GM19328 (cell line): ENCODE measurements around the gene HSPG2.
"Not testable (repeated sequence)": the region's sequence is repeated elsewhere in the genome, so short reads cannot be mapped to it uniquely, and the experiment has no call there.

ENCODE experiments used
- ATAC-seq: cut with Tn5 transposase; IDR thresholded peaks from one replicate; pipeline ENCODE4 v1.9.1; 2021; ENCODE audit warnings: mild to moderate bottlenecking, moderate library complexity; ENCODE audit not compliant: unreplicated experiment

HSPG2 gene

GRCh38 chr1:21937034-21937371, at the start of gene HSPG2:
Gene HSPG2 (minus strand): TSS chr1:21937310. CDS start chr1:21937217, 93 bp downstream.
- no peak for ATAC-seq

- not testable (repeated sequence) for ATAC-seq
Measured at GRCh38 chr1:21986386-21986785, 49.3 kb upstream of the HSPG2 start.

GRCh38 chr1:21985893-21986292, 48.8 kb upstream of the HSPG2 start:
- ATAC-seq: not testable (repeated sequence)

GRCh38 chr1:21983539-21983938, 46.4 kb upstream of the HSPG2 start:
- ATAC-seq: not testable (repeated sequence)

GRCh38 chr1:21982122-21982521, 45.0 kb upstream of the HSPG2 start:
- ATAC-seq: not testable (repeated sequence)

GRCh38 chr1:21981253-21981652, 44.1 kb upstream of the HSPG2 start:
- not testable (repeated sequence) for ATAC-seq

GRCh38 chr1:21980515-21981220, 43.6 kb upstream of the HSPG2 start:
- ATAC-seq: not testable (repeated sequence)

GRCh38 chr1:21978209-21978608, 41.1 kb upstream of the HSPG2 start:
- ATAC-seq: not testable (repeated sequence)

- ATAC-seq: not testable (repeated sequence)
Measured at GRCh38 chr1:21976703-21977239, 39.7 kb upstream of the HSPG2 start, which contains the start of gene CELA3B. Gene CELA3B (plus strand): TSS chr1:21977022. CDS start chr1:21977040, 18 bp downstream.

- not testable (repeated sequence) for ATAC-seq
Measured at GRCh38 chr1:21975296-21975695, 38.2 kb upstream of the HSPG2 start.

- ATAC-seq: not testable (repeated sequence)
Measured at GRCh38 chr1:21974699-21975098, 37.6 kb upstream of the HSPG2 start.

GRCh38 chr1:21973948-21974347, 36.8 kb upstream of the HSPG2 start:
- not testable (repeated sequence) for ATAC-seq

- ATAC-seq: not testable (repeated sequence)
Measured at GRCh38 chr1:21972973-21973441, 35.9 kb upstream of the HSPG2 start.

GRCh38 chr1:21970523-21970922, 33.4 kb upstream of the HSPG2 start:
- ATAC-seq: not testable (repeated sequence)

GRCh38 chr1:21969066-21969465, 32.0 kb upstream of the HSPG2 start:
- ATAC-seq: not testable (repeated sequence)

- not testable (repeated sequence) for ATAC-seq
Measured at GRCh38 chr1:21967216-21967615, 30.1 kb upstream of the HSPG2 start.

GRCh38 chr1:21966247-21967000, 29.3 kb upstream of the HSPG2 start:
- no peak for ATAC-seq

- no peak for ATAC-seq
Measured at GRCh38 chr1:21963477-21964217, 26.5 kb upstream of the HSPG2 start.

GRCh38 chr1:21961799-21962198, 24.7 kb upstream of the HSPG2 start:
- no peak for ATAC-seq

GRCh38 chr1:21961337-21961736, 24.2 kb upstream of the HSPG2 start:
- no peak for ATAC-seq
